Uterus (tissue), 4 donors: ENCODE data around the gene PEMT. TPM values are rescaled to one million over a fixed set of nuclear protein-coding genes. Genes with fewer than 3 reads are reported as not detected.

Experiments
- DNase-seq, 2 donors: peaks; one replicate each; pipeline ENCODE4 v3.0.0-alpha.2; 2019 to 2020
- H3K27ac ChIP-seq, 2 donors: fragments of 200-600 bp; sonication (generic); 1 replicate in 1 of 2; 2 replicates in 1 of 2; pipeline ENCODE4 v1.5.1; 2016 to 2018
- H3K27me3 ChIP-seq, 2 donors: fragments of 200-600 bp; sonication (generic); one replicate each; pipeline ENCODE4 v1.5.1; 2018 to 2019; ENCODE audit warnings: control low read depth in 1 of 2
- H3K36me3 ChIP-seq, 2 donors: fragments of 200-600 bp; sonication (generic); one replicate each; pipeline ENCODE4 v1.5.1; 2019; ENCODE audit warnings: control low read depth in 1 of 2
- H3K4me1 ChIP-seq, 2 donors: fragments of 200-600 bp; sonication (generic); one replicate each; pipeline ENCODE4 v1.5.1; 2018 to 2019; ENCODE audit warnings: control low read depth in 1 of 2
- H3K4me3 ChIP-seq, 2 donors: fragments of 200-600 bp; sonication (generic); 1 replicate in 1 of 2; 2 replicates in 1 of 2; pipeline ENCODE4 v1.5.1; 2018 to 2019; ENCODE audit warnings: mild to moderate bottlenecking in 1 of 2
- H3K9me3 ChIP-seq, 2 donors: fragments of 200-600 bp; sonication (generic); one replicate each; pipeline ENCODE4 v1.5.1; 2019; ENCODE audit warnings: control low read depth in 1 of 2
- POLR2A ChIP-seq, 2 donors: fragments of 450-650 bp; IDR thresholded peaks; one replicate each; pipeline ENCODE4 v1.6.1; 2016; ENCODE audit warnings: antibody characterized with exemption in 2 of 2, mild to moderate bottlenecking in 1 of 2, moderate library complexity in 1 of 2
- intact Hi-C: fragments of 100-400 bp; cut with DNase I; formaldehyde crosslinking; loops from one replicate; pipeline ENCODE4 v1.15.1; 2023; ENCODE audit warnings: low total_unique reads
- total RNA-seq, 4 donors: library from RNA; depleted of rRNA in 3 of 4; stranded (reverse); fragments of >200 nt in 3 of 4; gene quantifications; one replicate each; pipeline versions ENCODE4 v1.1.0 to v1.2.4, GENCODE V29; 2014 to 2023
- TF ChIP-seq, protein P1 (sequence below), 4 experiments: fragments of 200-600 bp in 2 of 4; fragments of 450-650 bp in 2 of 4; sonication (generic) in 2 of 4; IDR thresholded peaks; one replicate each; pipeline ENCODE4 v1.5.1; 2016 to 2019; ENCODE audit warnings: antibody characterized with exemption in 4 of 4, mild to moderate bottlenecking in 2 of 4, moderate library complexity in 1 of 4
- donor health status: DM: yes; HTN: yes; CAD: no.

PEMT gene
- total RNA-seq, 4 donors from 2014 or later: 26.3 to 61.7 (median 32.2) TPM

DNA sequence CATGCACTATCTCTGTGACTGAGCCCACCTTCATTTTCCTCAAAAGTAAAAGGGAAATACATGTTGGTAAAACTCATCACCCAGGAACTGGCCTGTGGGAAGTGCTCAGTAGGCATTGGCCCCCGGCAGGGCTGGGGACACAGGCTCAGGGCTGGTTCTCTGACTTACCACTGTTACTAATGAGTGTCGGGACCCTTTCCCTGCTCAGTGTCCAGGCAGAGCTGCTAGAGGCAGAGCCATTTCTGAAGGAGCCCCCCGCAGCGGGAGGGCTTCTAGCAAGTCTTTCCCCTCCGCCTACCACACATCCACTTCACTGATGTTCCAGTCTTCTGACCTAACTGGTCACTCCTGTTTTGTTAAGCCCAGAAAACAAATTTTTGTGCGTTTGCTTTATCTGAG, 1.7 kb upstream of the PEMT start:
- intact Hi-C loops: loop anchor here (10.0 kb wide), 1 partner anchor 98 kb away; the partner anchor contains the start of gene RASD1
- Histone ChIP-seq H3K4me1 (peaks cover 0 to 16% of the 10 kb centered on the region in 2 donors), H3K36me3 (no peaks in the 10 kb centered on the region), H3K4me3 (no peak overlapping the region), H3K9me3 (no peaks in the 10 kb centered on the region), H3K27me3 (no peaks in the 10 kb centered on the region), H3K27ac (no peak overlapping the region)
- TF ChIP-seq POLR2A (IDR thresholded peaks at IDR 0.05): no peak
- TF ChIP-seq, protein P1, sequence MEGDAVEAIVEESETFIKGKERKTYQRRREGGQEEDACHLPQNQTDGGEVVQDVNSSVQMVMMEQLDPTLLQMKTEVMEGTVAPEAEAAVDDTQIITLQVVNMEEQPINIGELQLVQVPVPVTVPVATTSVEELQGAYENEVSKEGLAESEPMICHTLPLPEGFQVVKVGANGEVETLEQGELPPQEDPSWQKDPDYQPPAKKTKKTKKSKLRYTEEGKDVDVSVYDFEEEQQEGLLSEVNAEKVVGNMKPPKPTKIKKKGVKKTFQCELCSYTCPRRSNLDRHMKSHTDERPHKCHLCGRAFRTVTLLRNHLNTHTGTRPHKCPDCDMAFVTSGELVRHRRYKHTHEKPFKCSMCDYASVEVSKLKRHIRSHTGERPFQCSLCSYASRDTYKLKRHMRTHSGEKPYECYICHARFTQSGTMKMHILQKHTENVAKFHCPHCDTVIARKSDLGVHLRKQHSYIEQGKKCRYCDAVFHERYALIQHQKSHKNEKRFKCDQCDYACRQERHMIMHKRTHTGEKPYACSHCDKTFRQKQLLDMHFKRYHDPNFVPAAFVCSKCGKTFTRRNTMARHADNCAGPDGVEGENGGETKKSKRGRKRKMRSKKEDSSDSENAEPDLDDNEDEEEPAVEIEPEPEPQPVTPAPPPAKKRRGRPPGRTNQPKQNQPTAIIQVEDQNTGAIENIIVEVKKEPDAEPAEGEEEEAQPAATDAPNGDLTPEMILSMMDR (IDR thresholded peaks at IDR 0.05): no peak
- no peak for DNase-seq

DNA sequence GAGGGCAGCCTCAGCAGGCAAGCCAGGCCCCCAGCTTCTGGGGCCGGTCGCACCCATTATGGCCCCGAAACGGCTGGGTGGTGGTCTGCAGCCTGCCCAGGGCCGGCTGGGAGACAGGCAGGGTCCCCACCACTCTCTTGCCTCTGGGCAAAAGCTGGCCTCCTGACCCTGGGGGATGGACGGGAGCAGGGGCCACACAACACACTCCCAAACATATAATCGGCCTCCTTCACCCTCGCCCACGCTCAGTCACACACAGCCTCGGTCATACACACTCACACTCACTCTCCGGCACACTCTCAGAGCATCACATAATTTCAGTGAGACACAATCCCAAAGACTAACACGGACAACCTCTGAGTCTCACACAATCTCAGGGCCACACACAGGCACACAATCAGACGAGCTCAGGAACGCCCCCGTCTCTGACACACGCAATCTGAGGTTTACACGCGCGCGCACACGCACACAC, 589 bp downstream of the PEMT start:
- peak overlapping the region; percentile 80 to 93 for H3K27ac ChIP-seq
- intact Hi-C loops: loop anchor here (10.0 kb wide), 1 partner anchor 96 kb away; the partner anchor contains the start of gene RASD1
- peak in 1 of 2 donors; percentile 31 for DNase-seq

DNA sequence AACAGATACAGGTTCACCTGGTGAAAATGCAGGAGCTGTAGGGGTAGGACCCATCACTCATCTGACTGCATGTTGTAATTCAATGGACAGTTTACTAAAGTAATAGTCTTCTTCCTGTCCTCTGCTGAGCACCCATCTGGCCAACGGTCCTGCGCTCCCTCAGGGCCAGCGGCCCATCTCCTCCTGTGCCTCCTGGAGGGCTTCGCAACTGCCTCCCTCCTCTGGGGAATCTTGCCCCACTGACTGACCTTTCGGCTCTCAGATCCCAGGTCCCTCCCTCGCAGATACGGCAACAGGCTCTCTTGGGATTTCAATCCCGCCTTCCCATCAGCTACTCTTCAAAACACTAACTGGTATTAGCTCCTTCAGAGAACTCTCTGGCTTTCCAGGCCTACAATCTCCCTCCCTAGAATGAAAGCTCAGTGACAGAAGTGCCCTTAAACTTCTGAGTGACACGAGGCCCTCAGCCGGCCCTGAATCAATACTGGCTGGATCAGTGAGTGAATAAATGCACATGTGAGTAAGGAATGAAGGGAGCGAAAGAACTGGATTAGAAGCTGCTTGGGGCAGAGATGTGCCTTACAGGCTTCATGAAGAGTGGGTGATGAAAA, 1.3 kb downstream of the PEMT start:
- DNase-seq: no peak
- intact Hi-C loops: loop anchor here (10.0 kb wide), 1 partner anchor 95 kb away; the partner anchor contains the start of gene RASD1
- H3K9me3 ChIP-seq: no peaks in the 10 kb centered on the region
- H3K36me3 ChIP-seq: no peaks in the 10 kb centered on the region
- no peaks in the 10 kb centered on the region for H3K27me3 ChIP-seq
- peaks cover 0 to 16% of the 10 kb centered on the region in 2 donors for H3K4me1 ChIP-seq
- TF ChIP-seq, protein P1 (IDR thresholded peaks at IDR 0.05): no peak
- TF ChIP-seq POLR2A (IDR thresholded peaks at IDR 0.05): no peak
- peak overlapping the region; percentile 86 to 90 for H3K4me3 ChIP-seq
- H3K27ac ChIP-seq: peak overlapping the region; percentile 80 to 93

More for the DNA sequence above, 589 bp downstream of the PEMT start:
- Histone ChIP-seq H3K36me3 (no peaks in the 10 kb centered on the region), H3K4me3 (peak overlapping the region; percentile 86 to 90), H3K27me3 (no peaks in the 10 kb centered on the region), H3K9me3 (no peaks in the 10 kb centered on the region), H3K4me1 (peaks cover 0 to 16% of the 10 kb centered on the region in 2 donors)
- TF ChIP-seq, protein P1 (IDR thresholded peaks at IDR 0.05): no peak
- no peak for TF ChIP-seq POLR2A (IDR thresholded peaks at IDR 0.05)

DNA sequence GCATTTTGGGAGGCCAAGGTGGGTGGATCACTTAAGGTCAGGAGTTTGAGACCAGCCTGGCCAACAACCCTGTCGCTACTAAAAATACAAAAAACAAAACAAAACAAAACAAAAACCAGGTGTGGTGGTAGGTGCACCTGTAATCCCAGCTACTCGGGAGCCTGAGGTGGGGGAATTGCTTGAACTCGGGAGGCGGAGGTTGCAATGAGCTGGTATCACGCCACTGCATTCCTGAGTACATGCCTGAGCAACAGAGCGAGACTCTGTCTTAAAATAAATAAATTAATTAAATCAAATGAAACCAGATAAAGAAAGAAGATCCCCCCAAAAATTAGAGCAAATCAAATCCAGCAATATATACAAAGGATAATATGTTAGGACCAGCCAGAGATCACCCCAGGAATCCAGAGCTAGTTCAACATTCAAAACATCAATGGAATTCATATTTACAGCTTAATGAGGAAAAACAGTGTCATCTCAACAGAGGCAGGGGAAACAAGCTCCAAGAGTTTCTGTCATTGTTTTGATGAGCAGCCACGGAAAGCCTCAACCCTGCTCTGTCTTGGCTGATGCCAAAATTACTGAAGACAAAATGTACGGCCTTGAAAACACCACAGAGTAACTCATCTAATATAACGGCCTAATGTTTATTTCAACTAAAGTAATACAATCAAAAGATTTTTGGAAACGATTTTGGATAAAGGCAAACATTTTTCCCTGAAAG, 3.7 kb downstream of the PEMT start:
- Histone ChIP-seq H3K27ac (peak overlapping the region; percentile 68 to 80), H3K9me3 (no peaks in the 10 kb centered on the region), H3K36me3 (no peaks in the 10 kb centered on the region), H3K27me3 (no peaks in the 10 kb centered on the region), H3K4me3 (no peak overlapping the region), H3K4me1 (peaks cover 0 to 16% of the 10 kb centered on the region in 2 donors)
- no peak for DNase-seq
- intact Hi-C loops: no loop called here
- TF ChIP-seq, protein P1 (IDR thresholded peaks at IDR 0.05): no peak
- TF ChIP-seq POLR2A (IDR thresholded peaks at IDR 0.05): no peak

DNA sequence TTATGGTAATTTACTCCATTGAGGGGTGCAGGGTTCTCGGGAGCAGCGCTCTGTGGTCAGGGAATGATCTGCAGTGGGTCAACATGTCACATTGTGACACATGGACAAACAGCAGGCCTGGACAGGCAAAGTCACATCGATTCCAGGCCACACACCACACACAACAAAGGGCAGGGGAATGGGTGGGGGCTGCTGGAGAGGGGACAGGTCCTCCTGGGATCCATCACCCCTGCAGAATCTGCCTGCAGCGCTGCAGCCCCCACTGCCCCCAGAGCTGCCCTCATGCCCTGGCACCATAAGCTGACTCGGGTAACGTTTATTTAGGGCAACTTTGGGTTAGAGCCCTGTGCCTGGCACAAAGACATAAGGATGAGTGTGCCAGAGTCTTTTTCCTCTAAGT, 9.1 kb downstream of the PEMT start:
- Histone ChIP-seq H3K4me1 (no peaks in the 10 kb centered on the region), H3K27me3 (no peaks in the 10 kb centered on the region), H3K4me3 (no peak overlapping the region), H3K27ac (no peak overlapping the region), H3K9me3 (no peaks in the 10 kb centered on the region), H3K36me3 (no peaks in the 10 kb centered on the region)
- DNase-seq: no peak
- TF ChIP-seq, protein P1 (IDR thresholded peaks at IDR 0.05): no peak
- TF ChIP-seq POLR2A (IDR thresholded peaks at IDR 0.05): no peak
- intact Hi-C loops: no loop called here
